ENCODE results near the gene SIM1.

The SIM1 gene

GRCh38 chr6:100412872-100413271 is 51.8 kb downstream of the SIM1 start:
- Histone ChIP-seq H3K4me3 (ENCODE audit: insufficient read depth, low read length, poor library complexity, severe bottlenecking) (no peak overlapping the region), H3K36me3 (ENCODE audit: low read length) (no peaks in the 10 kb centered on the region), H3K9me2 (replicated peaks; ENCODE audit: insufficient read depth, low read length) (no peaks in the 10 kb centered on the region), H3K27ac (ENCODE audit: low read depth, low read length) (no peak overlapping the region), H3F3A (ENCODE audit: insufficient read depth) (no peaks in the 10 kb centered on the region), H2AFZ (ENCODE audit: low read depth, low read length, severe bottlenecking) (no peak overlapping the region), H3K4me2 (ENCODE audit: low read depth, low read length, poor library complexity, severe bottlenecking) (no peak overlapping the region), H3K9me3 (ENCODE audit: insufficient read depth, low read length) (no peaks in the 10 kb centered on the region), H3K9ac (ENCODE audit: low read length) (no peak overlapping the region), H3K79me2 (ENCODE audit: insufficient read depth, low read length) (no peaks in the 10 kb centered on the region), H3K27me3 (ENCODE audit: low read length) (no peaks in the 10 kb centered on the region), H4K20me1 (ENCODE audit: low read depth, low read length) (no peaks in the 10 kb centered on the region)
- TF ChIP-seq CTCF (IDR thresholded peaks at IDR 0.05; ENCODE audit: insufficient read depth, low read length, poor library complexity, severe bottlenecking) (no peak), EZH2phosphoT487 (conservative IDR thresholded peaks at IDR 0.05; ENCODE audit: low read length) (no peak)

- Histone ChIP-seq H2AFZ (ENCODE audit: low read depth, low read length, severe bottlenecking) (no peak overlapping the region), H3K79me2 (ENCODE audit: insufficient read depth, low read length) (no peaks in the 10 kb centered on the region), H3K36me3 (ENCODE audit: low read length) (no peaks in the 10 kb centered on the region), H3K27me3 (ENCODE audit: low read length) (no peaks in the 10 kb centered on the region), H3K4me3 (ENCODE audit: insufficient read depth, low read length, poor library complexity, severe bottlenecking) (no peak overlapping the region), H3K9me2 (replicated peaks; ENCODE audit: insufficient read depth, low read length) (no peaks in the 10 kb centered on the region; the same call in 1 of the 2 replicates), H4K20me1 (ENCODE audit: low read depth, low read length) (no peaks in the 10 kb centered on the region), H3F3A (ENCODE audit: insufficient read depth) (no peaks in the 10 kb centered on the region), H3K9me3 (ENCODE audit: insufficient read depth, low read length) (no peaks in the 10 kb centered on the region), H3K4me2 (ENCODE audit: low read depth, low read length, poor library complexity, severe bottlenecking) (no peak overlapping the region), H3K9ac (ENCODE audit: low read length) (no peak overlapping the region), H3K27ac (ENCODE audit: low read depth, low read length) (no peak overlapping the region)
- TF ChIP-seq CTCF (IDR thresholded peaks at IDR 0.05; ENCODE audit: insufficient read depth, low read length, poor library complexity, severe bottlenecking) (no peak), EZH2phosphoT487 (conservative IDR thresholded peaks at IDR 0.05; ENCODE audit: low read length) (no peak)
Observed at GRCh38 chr6:100404051-100404450, 60.7 kb downstream of the SIM1 start.

- H3K79me2 ChIP-seq (ENCODE audit: insufficient read depth, low read length): no peaks in the 10 kb centered on the region
- H4K20me1 ChIP-seq (ENCODE audit: low read depth, low read length): no peaks in the 10 kb centered on the region
- no peak overlapping the region for H3K4me3 ChIP-seq (ENCODE audit: insufficient read depth, low read length, poor library complexity, severe bottlenecking)
- H3K27me3 ChIP-seq (ENCODE audit: low read length): no peaks in the 10 kb centered on the region
- no peak overlapping the region for H3K9ac ChIP-seq (ENCODE audit: low read length)
- TF ChIP-seq CTCF (IDR thresholded peaks at IDR 0.05; ENCODE audit: insufficient read depth, low read length, poor library complexity, severe bottlenecking): no peak
- no peak for TF ChIP-seq EZH2phosphoT487 (conservative IDR thresholded peaks at IDR 0.05; ENCODE audit: low read length)
- H3K27ac ChIP-seq (ENCODE audit: low read depth, low read length): no peak overlapping the region
- no peak overlapping the region for H3K4me2 ChIP-seq (ENCODE audit: low read depth, low read length, poor library complexity, severe bottlenecking)
- H2AFZ ChIP-seq (ENCODE audit: low read depth, low read length, severe bottlenecking): no peak overlapping the region
- H3K9me3 ChIP-seq (ENCODE audit: insufficient read depth, low read length): no peaks in the 10 kb centered on the region
- no peaks in the 10 kb centered on the region for H3K36me3 ChIP-seq (ENCODE audit: low read length)
- no peaks in the 10 kb centered on the region for H3F3A ChIP-seq (ENCODE audit: insufficient read depth)
- no peaks in the 10 kb centered on the region for H3K9me2 ChIP-seq (replicated peaks; ENCODE audit: insufficient read depth, low read length)
Observed at GRCh38 chr6:100393493-100393892, 71.2 kb downstream of the SIM1 start.

Data from SU-DHL-6 (cell line).